CD4-positive, alpha-beta T cell treated with Interferon gamma for 1 hour (primary cell): ENCODE data around the gene ETFBKMT.

Experiments used
- DNase-seq: peaks from one replicate; pipeline ENCODE4 v3.0.0-alpha.2; 2020

The ETFBKMT gene

GRCh38 chr12:31659087-31659942 is at the start of gene ETFBKMT:
Gene ETFBKMT, plus strand, starts transcription at chr12:31659688. Its CDS starts 2,266 bp downstream, at chr12:31661954.
- peak; percentile 95 for DNase-seq

GRCh38 chr12:31612819-31613218 is 46.7 kb upstream of the ETFBKMT start:
- DNase-seq, result no peak

- no peak for DNase-seq
Measured at GRCh38 chr12:31618228-31619025, 41.1 kb upstream of the ETFBKMT start.

- DNase-seq, result no peak
Measured at GRCh38 chr12:31620311-31620710, 39.2 kb upstream of the ETFBKMT start.

- no peak for DNase-seq
Measured at GRCh38 chr12:31622038-31622437, 37.5 kb upstream of the ETFBKMT start.

- no peak for DNase-seq
Measured at GRCh38 chr12:31626270-31626995, 33.1 kb upstream of the ETFBKMT start.

- DNase-seq, result no peak
Measured at GRCh38 chr12:31627456-31628054, 31.9 kb upstream of the ETFBKMT start.

GRCh38 chr12:31629756-31630732 is 29.4 kb upstream of the ETFBKMT start:
- no peak for DNase-seq

GRCh38 chr12:31631023-31631724 is 28.3 kb upstream of the ETFBKMT start:
- no peak for DNase-seq

GRCh38 chr12:31631809-31632208 is 27.7 kb upstream of the ETFBKMT start:
- no peak for DNase-seq

GRCh38 chr12:31633464-31633863 is 26.0 kb upstream of the ETFBKMT start:
- no peak for DNase-seq

- no peak for DNase-seq
Measured at GRCh38 chr12:31634620-31635019, 24.9 kb upstream of the ETFBKMT start.

- no peak for DNase-seq
Measured at GRCh38 chr12:31641509-31642090, 17.9 kb upstream of the ETFBKMT start.

- DNase-seq, result no peak
Measured at GRCh38 chr12:31644536-31644935, 15.0 kb upstream of the ETFBKMT start.

- DNase-seq, result no peak
Measured at GRCh38 chr12:31645924-31646323, 13.6 kb upstream of the ETFBKMT start.

GRCh38 chr12:31647086-31647491 is 12.4 kb upstream of the ETFBKMT start:
- DNase-seq, result no peak

- DNase-seq, result no peak
Measured at GRCh38 chr12:31650918-31651317, 8.6 kb upstream of the ETFBKMT start.

- DNase-seq, result no peak
Measured at GRCh38 chr12:31651893-31652521, 7.5 kb upstream of the ETFBKMT start.

- DNase-seq, result no peak
Measured at GRCh38 chr12:31655208-31655607, 4.3 kb upstream of the ETFBKMT start.

GRCh38 chr12:31655792-31656191 is 3.7 kb upstream of the ETFBKMT start:
- no peak for DNase-seq
